GM20431 (cell line): Measurements from ENCODE around the gene ZNF157.

Experiments used
- in situ Hi-C: fragments of 300-500 bp; cut with MseI, MboI; formaldehyde crosslinking; loops from one replicate; pipeline ENCODE4 v1.15.0; 2020; ENCODE audit warnings: low sequenced_read_pairs; ENCODE audit not compliant: unreplicated experiment

Gene ZNF157

DNA sequence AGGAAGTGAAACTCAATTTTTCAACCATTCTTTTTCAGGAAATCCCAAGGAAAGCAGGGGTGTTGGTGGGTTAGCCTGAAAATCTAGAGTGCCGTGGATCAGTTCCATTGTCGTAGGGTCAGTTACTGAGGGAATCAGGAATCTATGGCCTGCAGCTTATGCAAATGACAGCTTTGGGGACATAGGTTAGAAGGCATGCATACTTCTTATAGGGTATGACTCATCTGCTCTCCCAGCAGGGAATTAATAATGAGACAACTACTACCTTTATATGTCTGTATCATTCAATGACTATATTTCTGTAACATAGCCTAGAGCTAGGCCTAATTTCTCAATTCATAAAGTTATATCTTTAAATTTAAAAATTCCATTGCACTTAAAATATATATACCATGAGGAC, 76.1 kb downstream of the ZNF157 start:
- in situ Hi-C loops: no loop called here

DNA sequence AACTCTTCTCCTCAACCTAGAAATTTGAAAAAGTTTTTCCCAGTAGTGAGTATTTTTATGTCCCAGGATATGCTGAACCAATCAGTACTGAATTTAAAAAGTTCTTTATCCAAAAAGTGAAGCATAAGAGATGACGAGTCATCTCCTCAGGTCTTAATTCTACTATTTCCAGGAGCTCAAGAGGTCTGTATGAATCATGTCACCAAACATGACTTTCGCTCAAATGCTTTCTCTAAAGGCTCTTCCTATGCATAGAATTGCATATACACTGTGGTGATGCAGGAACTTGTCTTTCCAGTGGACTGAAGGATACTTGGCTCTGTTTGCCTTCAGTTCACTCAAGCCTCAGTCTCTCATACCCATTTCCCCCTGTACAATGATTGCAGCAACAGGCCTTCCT, 76.6 kb downstream of the ZNF157 start:
- in situ Hi-C loops: no loop called here

DNA sequence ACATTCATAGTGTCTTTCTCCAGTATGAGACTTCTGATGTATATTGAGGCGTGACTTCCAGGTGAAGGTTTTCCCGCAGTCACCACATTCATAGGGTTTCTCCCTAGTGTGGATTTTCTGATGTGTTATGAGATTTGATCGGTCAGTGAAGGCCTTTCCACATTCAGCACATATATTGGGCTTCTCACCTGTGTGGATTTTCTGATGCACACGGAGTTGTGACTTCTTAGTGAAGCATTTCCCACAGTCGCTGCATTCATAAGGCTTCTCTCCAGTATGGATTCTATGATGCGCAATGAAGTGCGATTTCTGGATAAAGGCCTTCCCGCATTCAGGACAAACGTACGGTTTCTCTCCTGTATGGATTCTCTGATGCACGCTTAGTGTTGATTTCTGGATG, 77.2 kb downstream of the ZNF157 start:
- in situ Hi-C loops: no loop called here

DNA sequence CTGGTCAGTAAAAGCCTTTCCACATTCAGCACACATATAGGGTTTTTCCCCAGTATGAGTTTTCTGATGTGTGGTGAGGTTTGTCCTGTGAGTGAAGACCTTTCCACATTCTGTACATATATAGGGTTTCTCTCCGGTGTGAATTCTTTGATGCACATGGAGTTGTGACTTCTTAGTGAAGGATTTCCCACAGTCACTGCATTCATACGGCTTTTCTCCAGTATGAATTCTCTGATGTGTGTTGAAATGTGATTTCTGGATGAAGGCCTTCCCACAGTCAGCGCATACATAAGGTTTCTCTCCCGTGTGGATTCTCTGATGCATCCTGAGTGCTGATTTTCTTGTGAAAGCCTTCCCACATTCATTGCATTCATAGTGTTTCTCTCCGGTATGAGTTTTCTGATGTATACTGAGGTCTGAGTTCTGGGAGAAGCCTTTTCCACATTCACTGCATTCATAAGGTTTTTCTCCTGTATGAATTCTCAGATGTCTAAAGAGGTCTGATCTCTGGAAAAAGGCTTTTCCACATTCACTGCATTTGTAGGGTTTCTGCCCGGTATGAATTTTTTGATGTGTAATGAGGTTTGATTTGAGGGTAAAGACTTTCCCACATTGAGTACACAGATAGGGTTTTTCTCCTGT, 77.9 kb downstream of the ZNF157 start:
- in situ Hi-C loops: no loop called here

DNA sequence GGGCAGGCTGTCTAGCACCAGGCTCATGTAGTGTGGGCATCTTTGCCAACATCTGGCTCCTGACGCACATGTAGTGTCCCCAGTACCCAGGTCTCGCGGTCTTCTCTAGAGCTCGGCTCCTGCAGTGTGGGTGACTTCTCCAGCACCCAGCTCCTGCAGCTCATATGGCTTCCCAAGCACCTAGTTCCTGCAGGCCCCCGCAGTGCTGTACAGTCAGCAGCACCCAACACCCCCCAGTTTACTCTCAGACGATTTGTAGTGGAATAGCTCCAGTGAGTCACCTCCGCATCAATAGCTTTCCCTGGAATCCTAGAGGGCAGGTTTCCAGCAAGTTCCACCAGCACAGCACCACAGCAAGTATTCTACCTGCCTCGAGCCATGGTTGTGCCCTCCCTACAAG, 81.7 kb downstream of the ZNF157 start:
- in situ Hi-C loops: no loop called here

DNA sequence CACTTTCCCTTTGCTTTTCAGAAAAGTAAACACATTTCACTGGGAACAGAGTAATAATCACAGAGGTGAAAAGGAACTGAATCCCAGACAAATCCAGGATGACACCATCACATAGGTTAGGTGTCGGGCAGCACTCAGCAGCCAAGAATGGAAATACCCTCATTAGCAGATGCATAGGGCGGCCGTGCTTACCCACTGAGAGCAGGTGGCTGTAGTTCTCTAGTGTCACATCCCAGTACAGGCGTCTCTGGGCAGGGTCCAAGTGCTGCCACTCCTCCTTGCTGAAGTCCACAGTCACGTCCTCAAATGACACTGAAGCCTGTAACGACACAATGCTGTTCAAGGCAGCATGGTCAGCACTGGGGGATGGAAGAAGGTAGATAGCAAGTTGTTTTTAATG, 85.7 kb downstream of the ZNF157 start:
- in situ Hi-C loops: no loop called here

DNA sequence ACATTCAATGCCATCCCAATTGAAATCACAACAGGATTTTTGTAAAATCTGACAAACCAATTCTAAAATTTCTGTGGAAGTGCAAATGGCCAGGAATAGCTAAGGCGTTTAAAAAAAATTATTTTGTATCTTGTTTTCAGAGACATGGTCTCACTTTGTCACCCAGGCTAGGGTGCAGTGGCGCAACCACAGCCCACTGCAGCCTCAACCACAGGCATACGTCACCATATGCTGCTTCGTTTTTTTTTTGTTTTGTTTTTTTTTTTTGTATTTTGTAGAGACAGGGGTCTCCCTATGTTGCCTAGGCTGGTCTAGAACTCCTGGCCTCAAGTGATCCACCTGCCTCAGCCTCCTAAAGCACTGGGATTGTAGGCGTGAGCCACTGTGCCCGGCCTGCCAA, 88.2 kb downstream of the ZNF157 start:
- in situ Hi-C loops: no loop called here

DNA sequence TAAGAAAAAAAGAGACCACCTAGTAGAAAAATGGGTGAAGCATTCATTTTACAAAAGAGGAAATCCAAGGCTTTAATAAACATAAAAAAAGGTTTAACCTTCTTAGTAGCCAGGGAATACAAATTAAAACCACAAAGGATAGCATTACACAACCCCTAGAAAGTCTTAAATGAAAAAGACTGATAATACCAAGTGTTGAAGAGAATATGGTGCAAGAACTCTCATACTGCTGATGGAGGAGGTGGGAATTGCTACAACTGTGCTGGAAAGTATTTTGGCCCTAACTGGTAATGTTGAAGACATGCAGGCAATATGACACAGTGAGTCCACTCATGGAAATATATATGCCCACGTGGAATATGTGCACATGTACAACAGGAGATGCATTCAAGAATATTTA, 90.2 kb downstream of the ZNF157 start:
- in situ Hi-C loops: no loop called here
